Trophoblast cell (in vitro differentiated cells and primary cell): ENCODE data around the gene GP1BA.
A peak's percentile ranks its signal among the peaks of the same experiment; 100 is the strongest.

ENCODE experiments used
- DNase-seq, 2 donors: peaks; one replicate each; pipeline ENCODE4 v3.0.0-alpha.2; 2016
- H2AFZ ChIP-seq: 2 replicates; pipeline ENCODE4 v1.6.1; 2013; ENCODE audit warnings: low read length, moderate library complexity, mild to moderate bottlenecking; ENCODE audit not compliant: insufficient read depth, poor library complexity
- H2AK5ac ChIP-seq: 2 replicates; pipeline ENCODE4 v1.6.1; 2013; ENCODE audit warnings: mild to moderate bottlenecking, low read length
- H2BK120ac ChIP-seq: 2 replicates; pipeline ENCODE4 v1.6.1; 2013; ENCODE audit warnings: low read length, mild to moderate bottlenecking, moderate library complexity; ENCODE audit not compliant: insufficient read depth, poor library complexity
- H2BK12ac ChIP-seq: 2 replicates; pipeline ENCODE4 v1.6.1; 2013; ENCODE audit warnings: mild to moderate bottlenecking, low read length, moderate library complexity
- H2BK5ac ChIP-seq: 2 replicates; pipeline ENCODE4 v1.6.1; 2013; ENCODE audit warnings: low read length, low read depth, moderate library complexity, mild to moderate bottlenecking; ENCODE audit not compliant: poor library complexity
- H3K14ac ChIP-seq: 2 replicates; pipeline ENCODE4 v1.6.1; 2013; ENCODE audit warnings: mild to moderate bottlenecking, low read length
- H3K18ac ChIP-seq: 2 replicates; pipeline ENCODE4 v1.6.1; 2013; ENCODE audit warnings: mild to moderate bottlenecking, low read length
- H3K23ac ChIP-seq: 2 replicates; pipeline ENCODE4 v1.6.1; 2013; ENCODE audit warnings: low read length
- H3K27ac ChIP-seq: 2 replicates; pipeline ENCODE4 v1.5.1; 2013; ENCODE audit warnings: low read depth, mild to moderate bottlenecking, inconsistent platforms, low read length, moderate library complexity
- H3K27me3 ChIP-seq: 2 replicates; pipeline ENCODE4 v1.6.1; 2013; ENCODE audit warnings: inconsistent platforms, mild to moderate bottlenecking, low read length, moderate library complexity; ENCODE audit not compliant: insufficient read depth
- H3K36me3 ChIP-seq, 2 experiments: 1 replicate in 1 of 2; 2 replicates in 1 of 2; pipeline ENCODE4 v1.6.1; 2013; ENCODE audit warnings: low read length in 2 of 2, mild to moderate bottlenecking in 2 of 2, moderate library complexity in 1 of 2; ENCODE audit not compliant: insufficient read depth in 2 of 2, control insufficient read depth in 1 of 2
- H3K4ac ChIP-seq: 2 replicates; pipeline ENCODE4 v1.6.1; 2013; ENCODE audit warnings: low read depth, mild to moderate bottlenecking, low read length, moderate library complexity
- H3K4me1 ChIP-seq, 2 experiments: 1 replicate in 1 of 2; 2 replicates in 1 of 2; pipeline ENCODE4 v1.6.1; 2013; ENCODE audit warnings: low read length in 2 of 2, mild to moderate bottlenecking in 2 of 2, moderate library complexity in 1 of 2; ENCODE audit not compliant: insufficient read depth in 2 of 2, control insufficient read depth in 1 of 2
- H3K4me2 ChIP-seq: 2 replicates; pipeline ENCODE4 v1.6.1; 2013; ENCODE audit warnings: inconsistent platforms, mild to moderate bottlenecking, low read length, moderate library complexity
- H3K4me3 ChIP-seq: 2 replicates; pipeline ENCODE4 v1.5.1; 2013; ENCODE audit warnings: mild to moderate bottlenecking, low read depth, low read length, inconsistent platforms
- H3K79me1 ChIP-seq: one replicate; pipeline ENCODE4 v1.6.1; 2013; ENCODE audit warnings: low read length
- H3K79me2 ChIP-seq: 2 replicates; pipeline ENCODE4 v1.6.1; 2013; ENCODE audit warnings: low read length, mild to moderate bottlenecking; ENCODE audit not compliant: control insufficient read depth, insufficient read depth, poor library complexity
- H3K9ac ChIP-seq: 2 replicates; pipeline ENCODE4 v1.6.1; 2013; ENCODE audit warnings: mild to moderate bottlenecking, low read length
- H3K9me3 ChIP-seq: 2 replicates; pipeline ENCODE4 v1.6.1; 2013; ENCODE audit warnings: low read depth, mild to moderate bottlenecking, control low read depth, inconsistent platforms, low read length; ENCODE audit not compliant: insufficient read depth
- H4K12ac ChIP-seq: 2 replicates; pipeline ENCODE4 v1.6.1; 2013; ENCODE audit warnings: low read depth, mild to moderate bottlenecking, low read length, moderate library complexity
- H4K8ac ChIP-seq: 2 replicates; pipeline ENCODE4 v1.6.1; 2013; ENCODE audit warnings: low read depth, mild to moderate bottlenecking, low read length, moderate library complexity
- H4K91ac ChIP-seq: one replicate; pipeline ENCODE4 v1.6.1; 2013; ENCODE audit warnings: low read depth, mild to moderate bottlenecking, low read length, moderate library complexity
- WGBS: extraction: QIAGEN DNeasy Blood & Tissue Kit; methylation state at CpG from one replicate; pipeline ENCODE4 v1.1.7; 2013; ENCODE audit warnings: missing lambda C conversion rate; ENCODE audit not compliant: insufficient read length, insufficient coverage; ENCODE audit errors: extremely low coverage; 5-methylcytosine and 5-hydroxymethylcytosine counted together

The GP1BA gene

DNA sequence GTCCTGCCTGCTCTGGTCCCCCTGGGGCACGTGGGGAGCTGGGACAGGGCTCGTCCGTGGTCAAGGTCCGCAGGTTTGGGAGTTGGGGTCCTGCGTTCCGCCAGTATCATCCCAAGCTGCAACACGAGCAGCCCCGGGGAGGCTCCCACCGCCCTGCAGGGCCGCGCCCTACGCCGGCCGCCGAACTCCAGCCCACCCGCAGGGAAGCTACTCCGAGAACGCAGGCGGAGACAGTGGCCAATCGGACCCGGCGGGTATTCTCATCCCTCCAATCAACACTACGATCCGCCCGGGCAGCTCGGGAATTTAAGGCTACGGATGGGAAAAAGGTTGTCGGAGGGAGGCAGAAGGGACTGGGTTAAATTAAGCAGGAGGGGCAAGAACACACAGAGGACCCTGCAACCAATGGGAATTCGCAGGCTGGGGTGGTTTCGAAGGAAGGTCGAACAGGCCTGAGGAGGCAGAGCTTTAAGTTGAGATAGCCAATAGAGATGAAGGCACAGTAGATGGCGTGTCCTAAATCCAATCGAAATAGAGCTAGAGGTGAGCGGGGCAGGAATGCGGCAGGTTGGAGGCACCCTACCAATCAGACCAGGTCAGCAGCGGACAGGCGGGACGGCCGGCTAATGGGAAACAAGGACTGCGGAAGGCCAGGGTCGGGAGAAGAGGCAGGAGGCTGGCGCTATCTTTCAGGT lies 34.9 kb downstream of the GP1BA start:
- Histone ChIP-seq H3K27ac (peak overlapping the region; percentile 99), H2AK5ac (peak overlapping the region; percentile 94), H3K9ac (peak overlapping the region; percentile 90), H3K14ac (peak overlapping the region; percentile 93), H3K27me3 (no peaks in the 10 kb centered on the region), H3K79me1 (peaks cover 27% of the 10 kb centered on the region), H4K8ac (peak overlapping the region; percentile 91), H3K4me3 (peak overlapping the region; percentile 82), H2BK120ac (peak overlapping the region; percentile 84), H3K4me1 (peaks cover 15 to 20% of the 10 kb centered on the region in 2 experiments), H3K18ac (peak overlapping the region; percentile 85), H3K36me3 (peaks cover 9 to 15% of the 10 kb centered on the region in 2 experiments), H2BK12ac (peak overlapping the region; percentile 11), H3K9me3 (no peaks in the 10 kb centered on the region), H2BK5ac (peak overlapping the region; percentile 71), H2AFZ (peak overlapping the region; percentile 38), H3K4ac (peak overlapping the region; percentile 76), H3K4me2 (peak overlapping the region; percentile 87), H3K79me2 (peaks cover 19% of the 10 kb centered on the region), H4K12ac (peak overlapping the region; percentile 93), H4K91ac (peak overlapping the region; percentile 98), H3K23ac (no peak overlapping the region)
- DNase-seq, result peak; percentile 99 to 100
- no CpG with 5 or more reads among the region's 42 CpGs for WGBS

GRCh38 chr17:4967539-4968485 lies 35.7 kb downstream of the GP1BA start, which contains the start of gene SPAG7:
TSS of gene SPAG7 (minus strand) at chr17:4967817. CDS start at chr17:4967804, 13 bp downstream.
- H3K36me3 ChIP-seq, result peaks cover 15 to 22% of the 10 kb centered on the region in 2 experiments
- H3K79me2 ChIP-seq, result peaks cover 19% of the 10 kb centered on the region
- peaks cover 27% of the 10 kb centered on the region for H3K79me1 ChIP-seq
- peak within 1 kb of the TSS; percentile 26 for H2BK12ac ChIP-seq
- H3K9ac ChIP-seq, result peak within 1 kb of the TSS; percentile 97
- H2BK5ac ChIP-seq, result peak within 1 kb of the TSS; percentile 92
- H3K9me3 ChIP-seq, result no peaks in the 10 kb centered on the region
- DNase-seq, result peak; percentile 94 to 97
- peak within 1 kb of the TSS; percentile 77 for H2AFZ ChIP-seq
- peak within 1 kb of the TSS; percentile 84 for H3K4me3 ChIP-seq
- peak within 1 kb of the TSS; percentile 91 for H4K8ac ChIP-seq
- peak within 1 kb of the TSS; percentile 98 for H4K91ac ChIP-seq
- WGBS, result no CpG with 5 or more reads among the region's 66 CpGs
- H3K27me3 ChIP-seq, result no peaks in the 10 kb centered on the region
- peak within 1 kb of the TSS; percentile 90 for H3K18ac ChIP-seq
- H2BK120ac ChIP-seq, result peak within 1 kb of the TSS; percentile 84
- peak within 1 kb of the TSS; percentile 93 for H4K12ac ChIP-seq
- peaks cover 15 to 20% of the 10 kb centered on the region in 2 experiments for H3K4me1 ChIP-seq
- H3K23ac ChIP-seq, result no peak within 1 kb of the TSS
- H3K4me2 ChIP-seq, result peak within 1 kb of the TSS; percentile 87
- peak within 1 kb of the TSS; percentile 94 for H2AK5ac ChIP-seq
- H3K27ac ChIP-seq, result peak within 1 kb of the TSS; percentile 99
- H3K4ac ChIP-seq, result peak within 1 kb of the TSS; percentile 88
- H3K14ac ChIP-seq, result peak within 1 kb of the TSS; percentile 93

- H4K12ac ChIP-seq, result peak overlapping the region; percentile 85
- H3K14ac ChIP-seq, result peak overlapping the region; percentile 92
- H2AFZ ChIP-seq, result peak overlapping the region; percentile 77
- peak overlapping the region; percentile 94 for H2AK5ac ChIP-seq
- H2BK5ac ChIP-seq, result peak overlapping the region; percentile 86
- H3K18ac ChIP-seq, result peak overlapping the region; percentile 90
- H3K9ac ChIP-seq, result peak overlapping the region; percentile 87
- H3K4me3 ChIP-seq, result peak overlapping the region; percentile 79
- no peaks in the 10 kb centered on the region for H3K27me3 ChIP-seq
- no CpG with 5 or more reads among the region's 23 CpGs for WGBS
- H3K4ac ChIP-seq, result peak overlapping the region; percentile 88
- H4K91ac ChIP-seq, result peak overlapping the region; percentile 94
- H3K79me2 ChIP-seq, result peaks cover 19% of the 10 kb centered on the region
- peak overlapping the region; percentile 26 for H2BK12ac ChIP-seq
- peak overlapping the region; percentile 96 for H3K27ac ChIP-seq
- H3K23ac ChIP-seq, result no peak overlapping the region
- peaks cover 15 to 20% of the 10 kb centered on the region in 2 experiments for H3K4me1 ChIP-seq
- peaks cover 20 to 26% of the 10 kb centered on the region in 2 experiments for H3K36me3 ChIP-seq
- H2BK120ac ChIP-seq, result peak overlapping the region; percentile 55
- H4K8ac ChIP-seq, result peak overlapping the region; percentile 85
- no peaks in the 10 kb centered on the region for H3K9me3 ChIP-seq
- peak overlapping the region; percentile 67 for H3K4me2 ChIP-seq
- peak in 1 of 2 donors; percentile 54 for DNase-seq
- peaks cover 27% of the 10 kb centered on the region for H3K79me1 ChIP-seq
Observed at GRCh38 chr17:4968486-4969046, 36.5 kb downstream of the GP1BA start.
